IPS-20b (cell line): ENCODE data around the gene SLC9A9.

Source experiments
- H3K27ac ChIP-seq: one replicate; pipeline ENCODE4 v1.5.1; 2013; ENCODE audit warnings: low read length
- H3K27me3 ChIP-seq: 2 replicates; pipeline ENCODE4 v1.6.1; 2013; ENCODE audit warnings: mild to moderate bottlenecking, low read length, inconsistent platforms; ENCODE audit not compliant: insufficient read depth
- H3K36me3 ChIP-seq: 2 replicates; pipeline ENCODE4 v1.6.1; 2013; ENCODE audit warnings: low read depth, mild to moderate bottlenecking, inconsistent platforms, low read length, moderate library complexity; ENCODE audit not compliant: insufficient read depth
- H3K4me1 ChIP-seq: 2 replicates; pipeline ENCODE4 v1.6.1; 2013; ENCODE audit warnings: mild to moderate bottlenecking, control low read depth, inconsistent platforms, low read length, moderate library complexity; ENCODE audit not compliant: insufficient read depth
- H3K4me3 ChIP-seq: 2 replicates; pipeline ENCODE4 v1.5.1; 2013; ENCODE audit warnings: mild to moderate bottlenecking, low read length, inconsistent platforms
- H3K9ac ChIP-seq: 2 replicates; pipeline ENCODE4 v1.6.1; 2013; ENCODE audit warnings: low read depth, mild to moderate bottlenecking, inconsistent platforms, low read length, moderate library complexity
- H3K9me3 ChIP-seq: 2 replicates; pipeline ENCODE4 v1.6.1; 2013; ENCODE audit warnings: mild to moderate bottlenecking, low read depth, low read length, inconsistent platforms; ENCODE audit not compliant: insufficient read depth

SLC9A9 gene

DNA sequence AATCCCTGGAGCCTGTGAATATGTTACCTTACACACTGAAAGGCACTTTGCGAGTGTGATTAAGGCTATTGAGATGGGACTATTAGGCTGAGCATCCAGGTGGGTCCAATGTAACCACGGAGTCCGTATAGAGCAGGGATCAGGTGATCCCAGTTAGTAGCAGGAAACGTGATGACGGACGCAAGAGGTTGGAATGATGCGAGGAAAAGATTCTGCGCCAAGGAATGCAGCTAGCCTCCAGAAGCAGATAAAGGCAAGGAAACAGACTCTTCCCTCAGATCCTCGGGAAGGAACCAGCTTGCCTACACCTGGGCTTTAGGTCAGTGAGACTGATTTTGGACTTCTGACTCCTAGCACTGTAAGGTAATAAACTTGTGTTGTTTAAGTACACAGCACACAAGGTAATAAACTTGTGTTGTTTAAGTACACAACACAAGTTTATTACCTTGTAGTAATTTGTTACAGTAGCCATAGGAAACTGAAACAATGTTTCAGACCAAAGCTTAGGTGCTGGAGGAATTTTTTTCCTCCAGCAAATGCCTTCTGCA is 603.7 kb downstream of the SLC9A9 start:
- Histone ChIP-seq H3K4me3 (no peak overlapping the region), H3K9ac (no peak overlapping the region), H3K36me3 (no peaks in the 10 kb centered on the region), H3K27ac (no peak overlapping the region), H3K27me3 (no peaks in the 10 kb centered on the region), H3K4me1 (peaks cover 7% of the 10 kb centered on the region), H3K9me3 (no peaks in the 10 kb centered on the region)

DNA sequence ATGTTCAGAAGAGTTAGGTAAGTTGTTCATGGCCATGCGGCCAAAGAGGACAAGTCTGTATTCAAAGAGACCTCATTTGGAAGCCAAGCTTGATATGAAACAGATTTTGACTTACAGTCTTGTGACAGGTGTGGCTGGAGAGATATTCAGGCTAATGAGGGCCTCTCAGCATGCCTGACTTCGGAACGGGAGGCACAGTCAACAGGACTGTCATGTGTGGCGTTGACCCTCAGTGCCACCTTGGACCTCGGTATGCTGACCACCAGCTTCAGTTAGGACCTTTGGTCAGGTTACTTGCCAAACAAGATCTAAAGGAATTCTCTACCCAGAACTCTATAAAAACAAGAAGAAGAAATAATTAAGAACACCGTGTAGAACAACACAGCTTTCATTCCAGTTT is 604.6 kb downstream of the SLC9A9 start:
- no peaks in the 10 kb centered on the region for H3K27me3 ChIP-seq
- no peaks in the 10 kb centered on the region for H3K36me3 ChIP-seq
- H3K27ac ChIP-seq = no peak overlapping the region
- H3K4me1 ChIP-seq = peaks cover 7% of the 10 kb centered on the region
- no peak overlapping the region for H3K4me3 ChIP-seq
- H3K9me3 ChIP-seq = no peaks in the 10 kb centered on the region
- no peak overlapping the region for H3K9ac ChIP-seq

GRCh38 chr3:143242691-143243090 is 605.6 kb downstream of the SLC9A9 start:
- Histone ChIP-seq H3K27ac (no peak overlapping the region), H3K27me3 (no peaks in the 10 kb centered on the region), H3K4me3 (no peak overlapping the region), H3K4me1 (peaks cover 7% of the 10 kb centered on the region), H3K9ac (no peak overlapping the region), H3K36me3 (no peaks in the 10 kb centered on the region), H3K9me3 (no peaks in the 10 kb centered on the region)

GRCh38 chr3:143242101-143242500 is 606.2 kb downstream of the SLC9A9 start:
- no peak overlapping the region for H3K27ac ChIP-seq
- H3K27me3 ChIP-seq = no peaks in the 10 kb centered on the region
- H3K4me1 ChIP-seq = peaks cover 4% of the 10 kb centered on the region; the same call in 1 of the 2 replicates
- no peak overlapping the region for H3K4me3 ChIP-seq
- no peaks in the 10 kb centered on the region for H3K9me3 ChIP-seq
- H3K36me3 ChIP-seq = no peaks in the 10 kb centered on the region
- no peak overlapping the region for H3K9ac ChIP-seq

DNA sequence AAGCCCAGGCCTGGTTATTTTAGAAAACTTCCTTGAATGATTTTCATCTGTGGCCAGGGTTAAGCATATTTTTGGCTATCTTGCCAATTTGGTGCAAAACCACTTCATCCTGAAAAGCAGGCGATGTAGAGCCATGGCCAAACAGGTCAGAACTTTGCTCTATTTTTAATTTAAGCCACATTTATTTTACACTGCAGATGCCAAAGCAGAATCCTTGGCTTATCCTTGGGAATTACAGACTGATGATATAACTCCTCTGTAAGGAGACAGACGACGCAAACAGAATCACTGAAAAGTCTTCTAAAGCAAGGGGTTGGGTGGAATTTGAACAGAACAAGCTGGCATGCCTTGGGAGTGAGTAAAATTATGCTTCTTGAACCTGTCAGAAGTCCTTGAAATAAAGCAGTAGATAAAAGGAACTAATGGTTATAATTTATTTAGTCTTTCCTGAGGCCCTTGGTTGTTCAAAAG is 606.8 kb downstream of the SLC9A9 start:
- Histone ChIP-seq H3K4me3 (no peak overlapping the region), H3K36me3 (no peaks in the 10 kb centered on the region), H3K4me1 (no peaks in the 10 kb centered on the region), H3K27me3 (no peaks in the 10 kb centered on the region), H3K9me3 (no peaks in the 10 kb centered on the region), H3K9ac (no peak overlapping the region), H3K27ac (no peak overlapping the region)

DNA sequence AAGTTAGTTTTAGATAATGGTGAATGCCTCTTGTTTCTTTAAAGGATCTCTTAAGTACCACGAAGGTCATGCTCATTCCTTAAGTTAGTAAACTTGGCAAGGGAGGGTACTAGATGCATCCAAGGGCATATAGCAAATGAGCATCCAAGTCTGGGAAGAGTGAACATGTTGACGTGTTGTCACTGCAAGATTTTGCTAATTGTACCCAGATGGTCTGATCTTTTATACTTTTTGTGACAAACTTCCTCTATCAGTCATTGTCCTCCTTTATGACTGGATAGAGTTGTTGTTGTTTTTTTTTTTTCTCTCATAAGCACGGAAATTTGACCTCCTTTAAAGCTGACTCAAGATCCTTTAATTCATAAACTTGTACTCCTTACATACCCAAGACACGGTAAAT is 607.4 kb downstream of the SLC9A9 start:
- H3K9ac ChIP-seq = no peak overlapping the region
- no peaks in the 10 kb centered on the region for H3K27me3 ChIP-seq
- no peaks in the 10 kb centered on the region for H3K36me3 ChIP-seq
- H3K4me3 ChIP-seq = no peak overlapping the region
- H3K9me3 ChIP-seq = no peaks in the 10 kb centered on the region
- no peaks in the 10 kb centered on the region for H3K4me1 ChIP-seq
- H3K27ac ChIP-seq = no peak overlapping the region

DNA sequence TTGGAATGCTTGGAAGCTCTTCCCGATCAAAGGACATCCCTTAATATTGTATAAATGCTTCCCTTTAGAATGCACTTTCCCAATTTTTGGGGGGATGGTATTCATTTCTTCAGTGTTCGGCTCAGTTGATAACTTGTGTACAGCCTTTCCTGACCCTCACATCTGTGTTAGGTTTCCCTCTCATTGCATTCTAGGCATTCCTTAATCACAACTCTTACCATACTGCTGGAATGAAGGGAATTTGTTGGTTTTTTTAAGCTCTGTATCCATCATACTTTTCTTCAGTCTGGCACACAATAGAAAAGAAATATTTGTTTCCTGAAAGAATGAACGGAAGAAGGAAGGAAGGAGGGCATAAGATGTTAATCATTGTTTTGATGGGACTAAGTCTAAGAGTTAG is 609.2 kb downstream of the SLC9A9 start:
- no peaks in the 10 kb centered on the region for H3K27me3 ChIP-seq
- no peak overlapping the region for H3K4me3 ChIP-seq
- no peaks in the 10 kb centered on the region for H3K9me3 ChIP-seq
- no peaks in the 10 kb centered on the region for H3K4me1 ChIP-seq
- H3K36me3 ChIP-seq = no peaks in the 10 kb centered on the region
- H3K27ac ChIP-seq = no peak overlapping the region
- H3K9ac ChIP-seq = no peak overlapping the region

DNA sequence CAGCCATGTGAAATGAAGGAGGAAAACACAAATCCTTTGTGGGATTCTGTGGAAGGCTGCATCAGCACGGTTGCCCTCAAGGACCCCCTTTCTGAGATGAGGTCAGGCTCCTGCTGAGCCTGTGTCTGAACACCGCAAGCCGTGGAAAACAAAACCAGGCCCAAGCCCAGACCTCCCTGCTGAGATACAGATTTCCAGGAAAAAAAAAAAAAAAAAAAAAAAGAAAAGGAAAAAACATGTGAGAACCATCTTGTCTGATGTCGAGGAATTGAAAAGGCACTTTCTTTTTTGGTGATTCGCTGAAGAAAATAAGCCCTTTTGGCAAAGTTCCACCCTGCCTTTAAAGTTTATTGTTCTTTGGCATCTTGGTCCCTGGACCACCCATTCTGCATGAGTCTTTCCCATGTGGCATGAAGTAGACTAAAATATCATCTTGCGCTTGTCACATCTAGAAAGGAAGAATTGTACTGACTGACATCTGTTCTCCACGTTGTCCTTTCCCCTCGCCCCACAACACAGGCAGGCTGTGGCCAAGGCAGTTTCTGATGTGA is 611.1 kb downstream of the SLC9A9 start:
- Histone ChIP-seq H3K9me3 (no peaks in the 10 kb centered on the region), H3K27ac (no peak overlapping the region), H3K4me1 (no peaks in the 10 kb centered on the region), H3K4me3 (no peak overlapping the region), H3K9ac (no peak overlapping the region), H3K27me3 (no peaks in the 10 kb centered on the region), H3K36me3 (no peaks in the 10 kb centered on the region)

GRCh38 chr3:143236226-143236964 is 611.9 kb downstream of the SLC9A9 start:
- Histone ChIP-seq H3K27me3 (no peaks in the 10 kb centered on the region), H3K9me3 (no peaks in the 10 kb centered on the region), H3K9ac (no peak overlapping the region), H3K4me1 (no peaks in the 10 kb centered on the region), H3K4me3 (no peak overlapping the region), H3K36me3 (no peaks in the 10 kb centered on the region), H3K27ac (no peak overlapping the region)

- Histone ChIP-seq H3K4me3 (no peak overlapping the region), H3K4me1 (no peaks in the 10 kb centered on the region), H3K36me3 (no peaks in the 10 kb centered on the region), H3K9ac (no peak overlapping the region), H3K27ac (no peak overlapping the region), H3K27me3 (no peaks in the 10 kb centered on the region), H3K9me3 (no peaks in the 10 kb centered on the region)
Observed at GRCh38 chr3:143235614-143236204, 612.6 kb downstream of the SLC9A9 start.

DNA sequence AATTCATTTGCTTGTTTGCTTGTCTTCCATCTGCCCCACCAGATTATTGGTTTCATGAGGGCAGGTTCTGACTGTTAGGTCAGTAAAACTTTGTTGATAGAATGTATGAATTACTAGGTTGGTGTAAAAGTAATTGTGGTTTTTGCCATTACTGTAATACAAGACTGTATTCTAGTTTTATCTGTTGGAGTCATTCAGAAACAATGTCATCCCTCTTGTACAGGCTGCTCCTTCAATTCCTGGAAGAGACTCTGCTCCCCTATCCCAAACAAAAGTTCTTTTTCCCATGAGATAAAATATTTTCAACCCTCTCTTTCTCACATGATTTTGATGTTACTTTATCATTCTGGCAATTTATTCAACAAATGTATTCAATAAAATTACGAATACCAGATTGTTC is 613.7 kb downstream of the SLC9A9 start:
- Histone ChIP-seq H3K27ac (no peak overlapping the region), H3K9ac (no peak overlapping the region), H3K9me3 (no peaks in the 10 kb centered on the region), H3K36me3 (no peaks in the 10 kb centered on the region), H3K4me3 (no peak overlapping the region), H3K4me1 (no peaks in the 10 kb centered on the region), H3K27me3 (no peaks in the 10 kb centered on the region)

- H3K9me3 ChIP-seq = no peaks in the 10 kb centered on the region
- H3K4me3 ChIP-seq = no peak overlapping the region
- no peak overlapping the region for H3K27ac ChIP-seq
- H3K36me3 ChIP-seq = no peaks in the 10 kb centered on the region
- H3K27me3 ChIP-seq = no peaks in the 10 kb centered on the region
- no peak overlapping the region for H3K9ac ChIP-seq
- no peaks in the 10 kb centered on the region for H3K4me1 ChIP-seq
Observed at GRCh38 chr3:143232981-143233380, 615.3 kb downstream of the SLC9A9 start.
